ENCODE measurements around the gene COPS9. TPM values are rescaled to one million over a fixed set of nuclear protein-coding genes. Genes with fewer than 3 reads are reported as not detected.

Gene COPS9
- total RNA-seq, 4 donors from 2014 or later = 179 to 254 (median 197) TPM

DNA sequence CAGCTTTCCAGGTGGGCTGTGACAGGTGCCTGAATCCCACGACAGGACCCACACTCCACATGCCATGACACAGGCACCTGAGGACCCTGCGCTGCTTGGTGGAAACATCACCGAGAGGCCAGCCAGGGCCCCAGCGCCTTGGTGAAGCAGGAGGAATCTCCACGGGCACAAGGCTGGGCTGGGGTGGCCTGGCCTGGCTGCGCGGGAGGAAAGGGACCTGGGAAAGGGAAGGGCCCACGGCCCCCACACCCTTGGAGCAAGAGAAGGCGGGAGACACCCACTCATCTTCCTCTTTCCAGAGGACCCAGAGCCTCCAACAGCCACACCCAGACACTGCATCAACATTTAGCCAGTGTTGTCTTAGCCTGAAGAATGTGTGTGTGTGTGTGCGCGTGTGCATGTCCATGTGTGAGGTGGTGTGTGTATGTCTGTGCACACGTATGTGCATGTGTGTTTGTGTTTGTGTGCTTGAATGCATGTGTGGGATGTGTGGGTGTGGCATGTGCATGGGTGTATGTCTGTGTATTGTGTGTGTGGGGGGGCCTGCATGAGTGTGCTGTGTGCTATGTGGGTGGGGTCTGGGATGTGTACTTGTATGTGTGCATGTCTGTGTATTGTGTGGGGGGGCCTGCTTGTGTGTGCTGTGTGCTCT is 10.6 kb upstream of the COPS9 start:
- Histone ChIP-seq H3K27me3 (peaks cover 0 to 84% (median 4%) of the 10 kb centered on the region in 4 donors), H3K9me3 (no peaks in the 10 kb centered on the region), H3K36me3 (no peaks in the 10 kb centered on the region), H3K4me1 (peaks cover 0 to 8% (median 8%) of the 10 kb centered on the region in 4 donors), H3K4me3 (no peak overlapping the region), H3K27ac (replicated peaks in 1 of 4) (no peak overlapping the region)
- intact Hi-C loops (cut with DNase I) = loop anchor here (10.0 kb wide), 1 partner anchor 1112 kb away; no protein-coding TSS in a partner anchor
- TF ChIP-seq POLR2AphosphoS5 (IDR thresholded peaks at IDR 0.05) = no peak
- no peak for TF ChIP-seq CTCF (IDR thresholded peaks at IDR 0.05)
- no peak for TF ChIP-seq POLR2A (IDR thresholded peaks at IDR 0.05; ENCODE audit: low read depth)
- no peak for TF ChIP-seq EP300 (IDR thresholded peaks at IDR 0.05)
- no peak for DNase-seq (ENCODE audit: extremely low spot score)
- 73% methylated on average over 6 of the region's 12 CpGs for WGBS

GRCh38 chr2:240146141-240146561 is 10.0 kb upstream of the COPS9 start:
- 50% methylated on average over 8 of the region's 10 CpGs for WGBS
- peaks cover 0 to 78% (median 4%) of the 10 kb centered on the region in 4 donors for H3K27me3 ChIP-seq
- intact Hi-C loops (cut with DNase I) = loop anchor here (10.0 kb wide), 1 partner anchor 1111 kb away; no protein-coding TSS in a partner anchor
- H3K9me3 ChIP-seq = no peaks in the 10 kb centered on the region
- peaks cover 0 to 8% (median 8%) of the 10 kb centered on the region in 4 donors for H3K4me1 ChIP-seq
- H3K27ac ChIP-seq (replicated peaks in 1 of 4) = no peak overlapping the region
- no peaks in the 10 kb centered on the region for H3K36me3 ChIP-seq
- no peak for DNase-seq (ENCODE audit: extremely low spot score)
- no peak overlapping the region for H3K4me3 ChIP-seq
- TF ChIP-seq EP300 (IDR thresholded peaks at IDR 0.05) (no peak), POLR2A (IDR thresholded peaks at IDR 0.05; ENCODE audit: low read depth) (no peak), CTCF (IDR thresholded peaks at IDR 0.05) (no peak), POLR2AphosphoS5 (IDR thresholded peaks at IDR 0.05) (no peak)

DNA sequence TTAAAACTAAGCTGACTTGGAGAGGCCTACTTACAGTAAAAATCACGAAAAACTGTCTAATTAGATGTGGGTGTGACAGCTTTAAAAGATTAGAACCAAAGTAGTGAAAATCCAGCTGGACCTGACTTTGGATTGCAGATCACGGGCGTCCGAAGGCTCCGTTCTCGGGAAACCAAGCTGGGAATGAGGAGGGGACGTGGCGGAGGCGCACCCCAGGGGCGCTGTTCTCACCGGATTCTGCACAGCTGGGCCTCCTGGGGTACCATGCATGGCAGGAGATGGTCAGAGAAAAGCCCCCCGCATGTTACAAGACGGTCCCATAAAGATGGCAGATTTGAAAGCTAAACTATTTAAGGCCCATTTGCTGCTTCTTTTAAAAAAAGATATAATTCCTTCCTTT is 9.4 kb upstream of the COPS9 start:
- WGBS = 79% methylated on average over 13 of the region's 13 CpGs
- Histone ChIP-seq H3K9me3 (no peaks in the 10 kb centered on the region), H3K27me3 (peaks cover 0 to 71% (median 4%) of the 10 kb centered on the region in 4 donors), H3K4me1 (peaks cover 0 to 8% (median 8%) of the 10 kb centered on the region in 4 donors), H3K36me3 (no peaks in the 10 kb centered on the region), H3K4me3 (no peak overlapping the region), H3K27ac (replicated peaks in 1 of 4) (no peak overlapping the region)
- no peak for DNase-seq (ENCODE audit: extremely low spot score)
- intact Hi-C loops (cut with DNase I) = loop anchor here (10.0 kb wide), 1 partner anchor 1111 kb away; no protein-coding TSS in a partner anchor
- TF ChIP-seq EP300 (IDR thresholded peaks at IDR 0.05) = no peak
- TF ChIP-seq POLR2AphosphoS5 (IDR thresholded peaks at IDR 0.05) = no peak
- TF ChIP-seq CTCF (IDR thresholded peaks at IDR 0.05) = no peak
- no peak for TF ChIP-seq POLR2A (IDR thresholded peaks at IDR 0.05; ENCODE audit: low read depth)

DNA sequence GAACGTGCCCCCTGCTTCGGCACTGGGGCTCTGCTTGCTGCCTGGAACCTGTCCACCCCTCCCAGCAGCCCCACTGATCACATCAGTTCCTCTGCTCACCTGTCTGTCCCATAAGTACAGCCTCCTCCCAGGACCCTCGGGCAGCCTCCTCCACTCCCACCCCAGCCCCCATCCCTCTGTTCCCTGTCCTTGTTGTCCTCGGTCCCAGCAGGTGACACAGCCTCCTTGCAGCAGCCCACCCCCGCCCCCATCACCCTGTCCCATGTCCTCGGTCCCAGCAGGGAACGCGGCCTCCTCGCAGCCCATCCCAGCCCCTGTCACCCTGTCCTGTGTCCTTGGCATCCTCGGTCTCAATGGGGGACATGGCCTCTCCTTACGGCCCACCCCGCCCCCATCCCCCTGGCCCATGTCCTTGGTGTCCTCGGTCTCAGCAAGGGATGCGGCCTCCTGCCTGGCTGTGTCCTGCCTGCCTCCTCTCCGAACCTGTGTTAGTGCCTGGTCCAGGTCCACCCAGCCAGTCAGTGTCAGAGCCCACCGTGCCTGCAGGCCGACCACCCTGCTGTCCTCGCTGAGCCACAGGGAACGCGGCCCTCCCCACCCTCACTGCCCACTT is 8.7 kb upstream of the COPS9 start:
- Histone ChIP-seq H3K27ac (replicated peaks in 1 of 4) (no peak overlapping the region), H3K4me3 (no peak overlapping the region), H3K36me3 (no peaks in the 10 kb centered on the region), H3K27me3 (peaks cover 0 to 64% (median 2%) of the 10 kb centered on the region in 4 donors), H3K4me1 (peaks cover 0 to 8% (median 8%) of the 10 kb centered on the region in 4 donors), H3K9me3 (no peaks in the 10 kb centered on the region)
- intact Hi-C loops (cut with DNase I) = loop anchor here (10.0 kb wide), 1 partner anchor 1110 kb away; no protein-coding TSS in a partner anchor
- TF ChIP-seq CTCF (IDR thresholded peaks at IDR 0.05) = no peak
- WGBS = 81% methylated on average over 18 of the region's 20 CpGs
- no peak for DNase-seq (ENCODE audit: extremely low spot score)

All from esophagus muscularis mucosa (tissue), 4 donors.